ENCODE data around the gene DOK5. TPM values are rescaled to one million over a fixed set of nuclear protein-coding genes. Genes with fewer than 3 reads are reported as not detected.

Gene DOK5
- total RNA-seq, 1 donor from 2014 or later, result 3.1 TPM

DNA sequence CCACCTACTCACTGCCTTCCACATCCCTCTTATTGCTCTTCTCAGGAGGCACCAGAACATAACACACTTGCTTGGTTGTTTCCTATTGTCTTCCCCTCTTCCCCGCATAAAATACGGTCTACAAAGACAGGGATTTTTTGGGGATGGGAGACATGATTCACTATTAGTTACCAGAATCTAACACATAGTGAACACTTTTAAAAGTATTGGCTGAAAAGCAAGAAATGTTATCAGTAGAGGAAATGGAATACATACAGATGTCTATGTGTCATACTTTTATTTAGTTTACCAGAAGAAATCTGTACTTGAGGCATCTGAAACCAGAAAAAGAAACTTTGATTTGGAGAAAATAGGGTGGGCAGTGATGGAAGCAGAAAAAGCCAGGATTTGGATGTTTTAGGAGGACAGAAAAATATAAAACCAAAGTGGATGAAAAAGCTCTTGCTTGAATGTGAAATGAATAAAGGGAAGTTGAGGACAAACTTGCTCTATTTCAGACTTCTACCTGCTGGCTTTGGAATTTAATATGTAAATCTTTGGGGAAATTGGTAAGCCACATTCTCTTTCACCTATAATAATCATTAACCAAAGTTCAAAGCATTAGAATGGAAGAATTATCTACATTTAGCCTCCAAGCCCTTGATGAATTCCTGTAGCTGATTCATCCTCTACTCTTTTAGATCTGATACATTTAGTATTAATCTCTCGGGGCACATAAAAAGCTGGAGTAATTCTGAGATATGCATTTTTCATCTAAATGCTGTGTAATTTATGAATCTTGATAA lies 82.6 kb downstream of the DOK5 start:
- intact Hi-C loops (cut with micrococcal nuclease), result no loop called here

GRCh38 chr20:54559890-54560289 lies 84.5 kb downstream of the DOK5 start:
- intact Hi-C loops (cut with micrococcal nuclease), result no loop called here

- intact Hi-C loops (cut with micrococcal nuclease), result no loop called here
Observed at GRCh38 chr20:54560357-54560756, 85.0 kb downstream of the DOK5 start.

GRCh38 chr20:54565255-54565654 lies 89.9 kb downstream of the DOK5 start:
- intact Hi-C loops (cut with micrococcal nuclease), result no loop called here

DNA sequence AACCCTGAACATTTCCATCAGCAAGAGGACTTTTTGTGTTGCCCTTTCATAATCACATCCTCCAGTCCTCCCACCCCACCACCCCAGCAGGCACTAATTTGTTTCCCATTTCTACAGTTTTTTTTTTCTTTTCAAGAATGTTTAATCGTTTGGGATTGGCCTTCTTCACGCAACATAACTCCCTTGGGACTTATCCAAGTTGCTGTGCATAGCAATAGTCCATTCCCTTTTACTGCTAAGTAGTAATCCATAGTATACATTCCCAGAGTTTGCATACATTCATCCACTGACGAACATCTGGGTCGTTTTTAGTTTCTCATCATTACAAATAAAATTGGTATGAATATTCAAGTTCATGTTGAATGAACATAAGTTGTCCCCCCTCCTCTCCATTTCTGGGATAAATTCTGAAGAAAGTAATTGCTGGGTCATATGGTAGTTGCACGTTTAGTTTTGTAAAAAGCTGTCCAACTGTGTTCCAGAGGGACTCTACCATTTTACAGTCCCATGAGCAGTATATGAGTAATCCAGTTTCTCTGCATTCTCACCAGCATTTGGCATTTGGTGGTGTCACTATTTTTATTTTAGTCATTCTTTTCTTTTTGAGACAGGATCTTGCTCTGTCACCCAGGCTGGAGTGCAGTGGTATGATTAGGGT lies 90.8 kb downstream of the DOK5 start:
- intact Hi-C loops (cut with micrococcal nuclease), result no loop called here

- intact Hi-C loops (cut with micrococcal nuclease), result no loop called here
Observed at GRCh38 chr20:54570561-54570960, 95.2 kb downstream of the DOK5 start.

DNA sequence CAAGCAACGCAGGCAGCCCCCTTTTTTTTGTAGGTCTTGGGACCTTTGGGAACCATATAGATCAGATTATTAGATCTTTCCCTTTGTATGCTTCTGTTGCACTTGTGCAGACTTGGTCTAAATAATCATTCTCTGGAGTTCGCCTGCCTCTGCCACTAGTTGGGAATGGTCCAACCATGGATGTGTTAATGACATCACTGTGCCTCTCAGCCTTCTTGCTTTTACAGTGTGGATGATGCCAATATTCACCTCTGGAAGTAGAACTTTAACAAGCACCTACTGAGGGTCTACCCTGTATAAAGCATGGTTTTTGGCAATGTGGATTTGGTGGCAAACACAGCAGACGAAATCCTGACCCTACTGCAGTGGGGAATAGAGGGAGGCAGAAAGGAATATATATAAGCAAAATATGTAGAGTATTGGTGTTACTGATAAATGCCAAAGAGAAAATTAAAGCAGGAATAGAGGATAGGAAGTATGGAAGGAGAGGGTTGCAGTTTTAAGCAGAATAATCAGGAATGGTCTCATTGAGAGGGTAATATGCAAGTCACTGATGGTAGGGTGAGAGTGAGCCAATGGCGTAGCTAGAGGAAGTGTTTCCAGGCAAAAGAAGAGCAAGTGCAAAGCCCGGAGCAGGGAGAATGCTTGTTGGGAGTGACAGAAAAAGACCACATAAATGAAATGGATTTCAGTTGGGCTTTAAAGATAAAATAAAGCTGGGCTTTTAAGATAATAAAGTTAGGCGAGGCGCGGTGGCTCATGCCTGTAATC lies 97.5 kb downstream of the DOK5 start:
- intact Hi-C loops (cut with micrococcal nuclease), result no loop called here

- intact Hi-C loops (cut with micrococcal nuclease), result no loop called here
Observed at GRCh38 chr20:54573838-54574237, 98.4 kb downstream of the DOK5 start.

DNA sequence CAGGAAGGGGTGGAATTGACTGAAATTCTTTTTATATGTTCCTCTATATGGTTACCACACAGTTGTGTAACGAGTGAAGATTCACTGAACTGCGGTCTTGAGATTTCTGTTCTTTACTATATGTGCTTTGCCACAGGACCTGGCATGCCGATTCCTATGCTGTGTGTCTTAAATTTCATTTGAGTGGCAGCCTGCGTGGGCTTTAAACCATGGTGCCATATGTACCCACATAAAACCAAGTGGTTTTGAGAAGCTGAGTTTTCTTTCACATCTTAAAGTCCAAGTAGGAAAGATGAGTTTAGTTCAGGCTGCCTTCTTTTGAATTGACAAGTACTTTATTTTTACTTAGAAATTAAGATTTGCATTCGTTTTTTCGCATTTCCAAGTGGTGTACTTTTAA lies 101.1 kb downstream of the DOK5 start:
- intact Hi-C loops (cut with micrococcal nuclease), result no loop called here

DNA sequence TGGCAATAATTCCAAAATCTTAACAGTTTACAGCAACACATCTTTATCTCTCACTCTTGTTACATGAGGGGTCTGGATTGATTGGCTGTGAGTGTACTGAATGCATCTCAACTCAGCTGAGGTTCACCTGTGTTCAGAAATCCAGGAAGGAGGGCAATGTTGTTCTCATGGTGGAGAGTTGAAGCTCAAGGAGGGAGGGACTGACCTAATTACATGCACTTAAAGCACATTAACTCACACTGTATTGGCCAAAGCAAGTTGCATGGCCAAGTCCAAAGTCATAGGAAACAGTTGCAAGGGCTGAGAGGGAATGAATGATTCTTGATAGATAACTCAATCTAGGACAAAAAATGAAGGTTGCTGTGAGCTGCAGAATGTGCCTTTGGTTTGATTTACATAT lies 102.2 kb downstream of the DOK5 start:
- intact Hi-C loops (cut with micrococcal nuclease), result no loop called here

GRCh38 chr20:54585217-54585616 lies 109.8 kb downstream of the DOK5 start:
- intact Hi-C loops (cut with micrococcal nuclease), result no loop called here

DNA sequence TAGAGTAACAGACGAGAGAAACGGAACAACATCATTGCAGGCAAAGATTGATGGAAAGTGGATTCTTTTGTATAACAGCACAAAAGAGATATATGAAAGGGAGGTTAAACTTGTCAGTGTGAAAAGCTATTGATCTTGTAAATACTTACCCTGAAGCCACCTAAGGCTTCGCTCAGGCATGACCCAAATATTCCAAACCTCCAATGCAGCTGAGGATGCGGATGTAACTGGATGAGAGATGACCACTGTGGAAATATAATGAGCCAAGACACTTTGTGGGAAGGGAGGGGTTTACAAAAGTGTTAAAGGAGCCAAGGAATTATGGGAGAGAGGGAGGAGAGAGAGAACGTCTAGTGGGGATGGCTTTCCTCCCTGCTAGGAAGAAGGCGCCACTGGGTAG lies 112.0 kb downstream of the DOK5 start:
- intact Hi-C loops (cut with micrococcal nuclease), result no loop called here

GRCh38 chr20:54589402-54590030 lies 114.1 kb downstream of the DOK5 start:
- intact Hi-C loops (cut with micrococcal nuclease), result no loop called here

DNA sequence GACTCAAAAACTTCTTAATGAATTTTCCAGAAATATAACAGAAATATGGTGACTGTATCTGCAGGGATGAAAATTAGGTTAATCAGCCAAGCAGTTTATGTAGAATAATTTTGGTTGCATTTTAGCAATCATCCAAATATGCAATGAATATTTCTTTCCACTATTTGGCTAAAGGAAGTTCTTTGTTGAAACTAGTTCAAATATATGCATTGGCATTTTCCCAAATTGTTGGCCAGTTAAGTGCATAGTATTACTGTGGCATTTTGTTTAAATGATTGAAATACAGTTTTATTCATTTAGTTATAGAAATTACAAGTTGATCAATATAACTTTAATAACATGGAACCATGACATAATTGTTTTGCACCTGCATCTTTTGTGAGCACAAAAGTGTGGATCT lies 115.5 kb downstream of the DOK5 start:
- intact Hi-C loops (cut with micrococcal nuclease), result no loop called here

GRCh38 chr20:54596651-54597050 lies 121.3 kb downstream of the DOK5 start:
- intact Hi-C loops (cut with micrococcal nuclease), result no loop called here

- intact Hi-C loops (cut with micrococcal nuclease), result no loop called here
Observed at GRCh38 chr20:54598352-54598751, 123.0 kb downstream of the DOK5 start.

- intact Hi-C loops (cut with micrococcal nuclease), result no loop called here
Observed at GRCh38 chr20:54600634-54601033, 125.2 kb downstream of the DOK5 start.

GRCh38 chr20:54601831-54602515 lies 126.6 kb downstream of the DOK5 start:
- intact Hi-C loops (cut with micrococcal nuclease), result no loop called here

DNA sequence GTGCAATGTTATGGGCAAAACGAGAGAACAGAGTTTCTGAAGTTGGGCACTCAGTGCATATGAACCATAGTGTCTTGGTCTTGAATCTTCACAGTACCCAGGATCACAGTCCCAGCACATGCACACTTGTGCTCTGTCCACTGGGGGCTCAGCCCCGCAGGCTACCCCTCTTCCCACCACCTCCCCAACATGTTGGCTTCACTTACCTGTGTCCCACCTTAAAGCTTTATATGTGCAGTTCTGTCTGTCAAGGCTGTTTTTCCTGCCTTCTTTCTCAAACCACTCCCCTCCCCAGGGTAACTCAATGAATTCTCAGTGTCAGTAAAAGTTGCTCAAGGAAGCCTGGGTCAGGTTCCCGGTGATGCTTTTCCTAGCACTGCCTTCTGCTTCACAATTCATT lies 129.9 kb downstream of the DOK5 start:
- intact Hi-C loops (cut with micrococcal nuclease), result no loop called here

GRCh38 chr20:54606380-54606779 lies 131.0 kb downstream of the DOK5 start:
- intact Hi-C loops (cut with micrococcal nuclease), result no loop called here

- intact Hi-C loops (cut with micrococcal nuclease), result no loop called here
Observed at GRCh38 chr20:54608039-54608745, 132.8 kb downstream of the DOK5 start.
